RWPE2 (cell line): Measurements from ENCODE around the gene CDK13.

Experiments
- ATAC-seq: fragments of 200-7000 bp; cut with Tn5 transposase; 3 replicates; pipeline ENCODE4 v1.9.1; 2021; ENCODE audit warnings: low read depth
- DNase-seq: peaks from one replicate; pipeline ENCODE4 v3.0.0-alpha.2; 2020; ENCODE audit warnings: low spot score
- H3K27ac ChIP-seq: fragments of 450-650 bp; 2 replicates; pipeline ENCODE4 v1.5.1; 2017; ENCODE audit warnings: mild to moderate bottlenecking; ENCODE audit not compliant: poor library complexity, severe bottlenecking
- H3K27me3 ChIP-seq: fragments of 250-450 bp; sonication (Bioruptor Pico); 2 replicates; pipeline ENCODE4 v1.5.1; 2021; ENCODE audit warnings: mild to moderate bottlenecking, moderate library complexity; ENCODE audit not compliant: insufficient read depth, poor library complexity, severe bottlenecking
- H3K36me3 ChIP-seq: fragments of 250-450 bp; sonication (Bioruptor Pico); 2 replicates; pipeline ENCODE4 v1.5.1; 2020; ENCODE audit warnings: low read depth, mild to moderate bottlenecking, moderate library complexity
- H3K4me1 ChIP-seq: fragments of 250-450 bp; sonication (Bioruptor Pico); 2 replicates; pipeline ENCODE4 v1.5.1; 2021; ENCODE audit warnings: mild to moderate bottlenecking, moderate library complexity; ENCODE audit not compliant: insufficient read depth, poor library complexity, severe bottlenecking
- H3K4me3 ChIP-seq: fragments of 250-450 bp; sonication (Bioruptor Pico); 2 replicates; pipeline ENCODE4 v1.5.1; 2021; ENCODE audit warnings: mild to moderate bottlenecking, moderate library complexity; ENCODE audit not compliant: severe bottlenecking
- H3K9me3 ChIP-seq: fragments of 250-450 bp; sonication (Bioruptor Pico); 2 replicates; pipeline ENCODE4 v1.5.1; 2021; ENCODE audit warnings: mild to moderate bottlenecking, moderate library complexity; ENCODE audit not compliant: severe bottlenecking
- CTCF ChIP-seq: fragments of 450-650 bp; IDR thresholded peaks from one replicate; pipeline ENCODE4 v1.5.1; 2017; ENCODE audit warnings: mild to moderate bottlenecking, moderate library complexity; ENCODE audit not compliant: poor library complexity, severe bottlenecking

CDK13 gene

GRCh38 chr7:39948375-39948955 lies 1.6 kb upstream of the CDK13 start:
- ATAC-seq (no peak), DNase-seq (no peak)
- Histone ChIP-seq H3K36me3 (peaks cover 3% of the 10 kb centered on the region; the same call in 1 of the 2 replicates), H3K27me3 (no peaks in the 10 kb centered on the region), H3K9me3 (no peaks in the 10 kb centered on the region), H3K4me3 (peak overlapping the region; percentile 65), H3K27ac (peak overlapping the region; percentile 95), H3K4me1 (peaks cover 1% of the 10 kb centered on the region)
- TF ChIP-seq CTCF, result no peak

GRCh38 chr7:39948956-39949928 lies 814 bp upstream of the CDK13 start:
- peak; percentile 85 for ATAC-seq
- Histone ChIP-seq H3K27ac (peak overlapping the region; percentile 95), H3K27me3 (no peaks in the 10 kb centered on the region), H3K4me1 (peaks cover 9% of the 10 kb centered on the region), H3K9me3 (no peaks in the 10 kb centered on the region), H3K4me3 (peak overlapping the region; percentile 65), H3K36me3 (peaks cover 11% of the 10 kb centered on the region)
- no peak for TF ChIP-seq CTCF
- DNase-seq, result peak; percentile 99

- peaks cover 12% of the 10 kb centered on the region for H3K4me1 ChIP-seq
- DNase-seq, result peak; percentile 57
- TF ChIP-seq CTCF, result no peak
- no peaks in the 10 kb centered on the region for H3K27me3 ChIP-seq
- peak overlapping the region; percentile 65 for H3K4me3 ChIP-seq
- H3K27ac ChIP-seq, result peak overlapping the region; percentile 95
- ATAC-seq, result peak; percentile 4
- peaks cover 19% of the 10 kb centered on the region for H3K36me3 ChIP-seq
- no peaks in the 10 kb centered on the region for H3K9me3 ChIP-seq
Observed at GRCh38 chr7:39950473-39951225, 593 bp downstream of the CDK13 start.

- peaks cover 12% of the 10 kb centered on the region for H3K4me1 ChIP-seq
- H3K27me3 ChIP-seq, result no peaks in the 10 kb centered on the region
- DNase-seq (peak; percentile 64), ATAC-seq (peak; percentile 9)
- H3K36me3 ChIP-seq, result peaks cover 19% of the 10 kb centered on the region
- no peaks in the 10 kb centered on the region for H3K9me3 ChIP-seq
- H3K4me3 ChIP-seq, result peak overlapping the region; percentile 65
- TF ChIP-seq CTCF, result peak; percentile 40
- H3K27ac ChIP-seq, result peak overlapping the region; percentile 95
Observed at GRCh38 chr7:39951226-39952194, 1.5 kb downstream of the CDK13 start.
